GM12878 (cell line): Measurements from ENCODE around the gene PAFAH2. TPM values are rescaled to one million over a fixed set of nuclear protein-coding genes. Genes with fewer than 3 reads are reported as not detected.

ENCODE experiments used
- ATAC-seq: fragments of 200-7000 bp; cut with Tn5 transposase; 3 replicates; pipeline ENCODE4 v1.9.1; 2020; ENCODE audit warnings: mild to moderate bottlenecking, moderate library complexity
- BruUV-seq: library from RNA; stranded (reverse); fragments of 400-500 nt; replicated peaks from 2 replicates; lab custom pipeline; 2021; lab: Mats Ljungman, UMichigan
- CTCF ChIA-PET: fragments of 300-600 bp; sonication (Branson Sonifier 250); formaldehyde crosslinking; extraction: SDS; loops from one replicate; lab custom pipeline; 2021; ENCODE audit warnings: inconsistent platforms; lab: Yijun Ruan, JAX
- POLR2A ChIA-PET: fragments of 350-600 bp; formaldehyde crosslinking; extraction: SDS; loops from one replicate; lab custom pipeline; 2021; ENCODE audit warnings: inconsistent platforms; lab: Charles Lee
- RAD21 ChIA-PET: fragments of 300-600 bp; sonication (Branson Sonifier 250); formaldehyde crosslinking; loops from one replicate; lab custom pipeline; 2023; ENCODE audit warnings: antibody characterized with exemption; ENCODE audit not compliant: unreplicated experiment; lab: Charles Lee
- SMC1A ChIA-PET: fragments of 300-600 bp; sonication (Branson Sonifier 250); formaldehyde crosslinking; loops from one replicate; lab custom pipeline; 2023; ENCODE audit not compliant: unreplicated experiment, uncharacterized antibody; lab: Charles Lee
- DNase-seq: peaks from one replicate; pipeline ENCODE4 v3.0.0-alpha.2; 2011; ENCODE audit warnings: low read depth, low spot score
- FAIRE-seq: peaks from 3 replicates; lab custom pipeline; 2011; peaks lifted over from hg19 to GRCh38; lab: Jason Lieb, UNC
- H2AFZ ChIP-seq: 2 replicates; pipeline ENCODE4 v1.6.0; 2011; ENCODE audit warnings: low read depth, low read length, control low read depth; ENCODE audit not compliant: control insufficient read depth
- H3K27ac ChIP-seq: 2 replicates; pipeline ENCODE4 v1.5.1; 2011; ENCODE audit warnings: control low read depth; ENCODE audit not compliant: control insufficient read depth, insufficient read depth
- H3K27me3 ChIP-seq, 2 experiments: replicated peaks in 1 of 2; 2 replicates each; pipeline versions ENCODE4 v1.6.0 to v1.6.1; 2011; ENCODE audit warnings: low read length in 1 of 2; ENCODE audit not compliant: control insufficient read depth in 2 of 2, insufficient read depth in 2 of 2
- H3K36me3 ChIP-seq, 2 experiments: 2 replicates each; pipeline ENCODE4 v1.5.1; 2011; ENCODE audit warnings: low read length in 1 of 2; ENCODE audit not compliant: control insufficient read depth in 2 of 2, insufficient read depth in 2 of 2
- H3K4me1 ChIP-seq: 2 replicates; pipeline ENCODE4 v1.6.1; 2011; ENCODE audit warnings: mild to moderate bottlenecking, low read length, moderate library complexity, mixed read lengths; ENCODE audit not compliant: control insufficient read depth, insufficient read depth
- H3K4me2 ChIP-seq: 2 replicates; pipeline ENCODE4 v1.6.0; 2011; ENCODE audit warnings: control low read depth; ENCODE audit not compliant: control insufficient read depth, insufficient read depth
- H3K4me3 ChIP-seq: fragments of 200-600 bp; sonication (generic); 2 replicates; pipeline ENCODE4 v1.5.1; 2016
- H3K79me2 ChIP-seq: 2 replicates; pipeline ENCODE4 v1.6.0; 2011; ENCODE audit warnings: low read length; ENCODE audit not compliant: control insufficient read depth, insufficient read depth
- H3K9ac ChIP-seq: 2 replicates; pipeline ENCODE4 v1.8.0; 2011; ENCODE audit warnings: low read length, control low read depth, mixed read lengths; ENCODE audit not compliant: control insufficient read depth, insufficient read depth
- H3K9me3 ChIP-seq: replicated peaks from 3 replicates; pipeline ENCODE4 v1.5.1; 2011; ENCODE audit warnings: mild to moderate bottlenecking, low read length; ENCODE audit not compliant: control insufficient read depth, insufficient read depth
- H4K20me1 ChIP-seq: 2 replicates; pipeline ENCODE4 v1.6.0; 2011; ENCODE audit not compliant: control insufficient read depth, insufficient read depth
- E2F4 ChIP-seq: IDR thresholded peaks from 2 replicates; pipeline ENCODE4 v1.6.1; 2012; ENCODE audit warnings: low read depth, low read length, improper control_type of control experiment
- E2F8 ChIP-seq: fragments of 450-650 bp; IDR thresholded peaks from 2 replicates; pipeline ENCODE4 v1.6.1; 2018; ENCODE audit warnings: mild to moderate bottlenecking, low read depth, moderate library complexity; ENCODE audit not compliant: partially characterized antibody
- MAX ChIP-seq: IDR thresholded peaks from 2 replicates; pipeline ENCODE4 v1.6.1; 2012; ENCODE audit warnings: low read depth, low read length, improper control_type of control experiment
- NRF1 ChIP-seq: conservative IDR thresholded peaks from 2 replicates; pipeline ENCODE4 v1.6.1; 2011; ENCODE audit warnings: mild to moderate bottlenecking, low read depth, low read length, improper control_type of control experiment
- PAX5 ChIP-seq: IDR thresholded peaks from 2 replicates; pipeline ENCODE4 v1.6.1; 2011; ENCODE audit warnings: low read depth, low read length, borderline replicate concordance
- PML ChIP-seq: IDR thresholded peaks from 2 replicates; pipeline ENCODE4 v1.6.1; 2012; ENCODE audit warnings: low read length, inconsistent platforms
- RAD51 ChIP-seq: fragments of 450-650 bp; IDR thresholded peaks from 2 replicates; pipeline ENCODE4 v1.6.1; 2016; ENCODE audit warnings: moderate library complexity, mild to moderate bottlenecking, inconsistent platforms
- RELB ChIP-seq: fragments of 450-650 bp; IDR thresholded peaks from 2 replicates; pipeline ENCODE4 v1.6.1; 2017; ENCODE audit warnings: low read depth, mild to moderate bottlenecking, moderate library complexity
- TARDBP ChIP-seq: IDR thresholded peaks from 2 replicates; pipeline ENCODE4 v1.6.1; 2016; ENCODE audit warnings: borderline replicate concordance
- WGBS: methylation state at CpG from one replicate; pipeline ENCODE4 v1.1.6; 2016; ENCODE audit warnings: low lambda C conversion rate; ENCODE audit not compliant: insufficient replicate concordance, insufficient coverage; ENCODE audit errors: missing lambda C conversion rate; 5-methylcytosine and 5-hydroxymethylcytosine counted together
- in situ Hi-C: fragments of 300-500 bp; cut with MboI; formaldehyde crosslinking; loops from 9 replicates; pipeline ENCODE4 v1.14.3; 2018; ENCODE audit warnings: mixed read lengths
- intact Hi-C: fragments of 100-400 bp; cut with micrococcal nuclease; formaldehyde crosslinking; loops from one replicate; pipeline ENCODE4 v1.14.2; 2022; ENCODE audit not compliant: unreplicated experiment
- polyA plus RNA-seq, 11 experiments: library from polyadenylated mRNA; depleted of rRNA in 4 of 11; unstranded in 6 of 11; stranded (reverse) in 5 of 11; fragments of >200 nt; fragmentation: Nextera tagmentation in 4 of 11; fragmentation: Illumina TruSeq in 1 of 11; extraction: Ambion mirVana in 4 of 11; extraction: Trizol in 1 of 11; gene quantifications; 1 replicate in 1 of 11; 2 replicates in 10 of 11; pipeline versions ENCODE4 v1.2.1 to v1.2.3, GENCODE V29; 2011 to 2016; ENCODE audit warnings: inconsistent platforms in 2 of 11, missing spikeins in 2 of 11, low read depth in 1 of 11
- total RNA-seq, 4 experiments: library from RNA; depleted of rRNA in 3 of 4; stranded (reverse); fragments of >200 nt in 3 of 4; fragmentation: Illumina TruSeq in 1 of 4; extraction: Trizol in 1 of 4; gene quantifications; 2 replicates each; pipeline versions ENCODE4 v1.2.1 to v1.2.3, GENCODE V29; 2013 to 2021

Gene PAFAH2
- total and polyA plus RNA-seq, 10 of the 15 experiments (the other 5 are each of a cell fraction or from before 2014, with no cell fraction given): 3.0 to 9.5 (median 6.5) TPM

- H3K4me1 ChIP-seq: no peaks in the 10 kb centered on the region
- CTCF ChIA-PET: interaction anchor here (0.6 to 1.7 kb wide), 7 partner anchors 11 to 937 kb away, joined by 3 to 7 read pairs (median 4); partner anchors contain the start of gene PAFAH2
These were observed 31.4 kb upstream of the PAFAH2 start for GRCh38 chr1:26029054-26029863.

More at GRCh38 chr1:26029054-26029863, 31.4 kb upstream of the PAFAH2 start:
- Histone ChIP-seq H3K4me3 (no peak overlapping the region), H4K20me1 (no peaks in the 10 kb centered on the region), H2AFZ (no peak overlapping the region), H3K36me3 (no peaks in the 10 kb centered on the region), H3K9me3 (0 out of 3 replicates have a peak, but pooled peaks cover 2% of the 10 kb centered on the region), H3K79me2 (no peaks in the 10 kb centered on the region), H3K27ac (no peak overlapping the region), H3K9ac (no peak overlapping the region), H3K27me3 (no peaks in the 10 kb centered on the region; a peak in 2 of 4 replicates), H3K4me2 (no peak overlapping the region)
- ATAC-seq (no peak), FAIRE-seq (no peak), DNase-seq (no peak)
- intact Hi-C loops (no loop called here), in situ Hi-C loops (no loop called here)
- RAD21 ChIA-PET: interaction anchor here (0.6 to 1.6 kb wide), 5 partner anchors 30 to 194 kb away, joined by 3 to 5 read pairs (median 3); no protein-coding TSS in a partner anchor
- SMC1A ChIA-PET: interaction anchor here (1.3 kb wide), 1 partner anchor 14 kb away, joined by 5 read pairs; no protein-coding TSS in a partner anchor
- POLR2A ChIA-PET: interaction anchor here (0.6 to 1.2 kb wide), 2 partner anchors 116 to 134 kb away, joined by 3 to 4 read pairs; no protein-coding TSS in a partner anchor
- TF ChIP-seq PML: no peak
- no peak for TF ChIP-seq MAX
- no peak for TF ChIP-seq E2F4
- no peak for TF ChIP-seq TARDBP
- TF ChIP-seq RAD51: no peak
- no peak for TF ChIP-seq NRF1
- TF ChIP-seq PAX5: no peak
- TF ChIP-seq E2F8: no peak
- no peak for TF ChIP-seq RELB
- 35% methylated on average over 15 of the region's 15 CpGs for WGBS
- BruUV-seq: no TSS peak
